ENCODE results near the gene BAAT. TPM values are rescaled to one million over a fixed set of nuclear protein-coding genes. Genes with fewer than 3 reads are reported as not detected.

BAAT gene
- total RNA-seq, 1 experiment from 2014 or later: 0.25 TPM

GRCh38 chr9:101354143-101354764, 30.6 kb downstream of the BAAT start:
- RAD21 ChIA-PET (ENCODE audit: low non-redundant PET in 1 of 2, low total read pairs in 2 of 2, uncharacterized antibody in 2 of 2, unreplicated experiment in 2 of 2): no interaction called here
- no peak for DNase-seq (ENCODE audit: low read depth, low spot score)
- no peak overlapping the region for H3K4me3 ChIP-seq (replicated peaks in 1 of 2; ENCODE audit: low read depth in 1 of 2, low read length in 2 of 2)
- BruUV-seq (replicated peaks): no TSS peak
- H3K9me2 ChIP-seq (ENCODE audit: insufficient read depth): no peaks in the 10 kb centered on the region
- H3K27me3 ChIP-seq (ENCODE audit: insufficient read depth, low read length): no peaks in the 10 kb centered on the region
- no peak for ATAC-seq
- CTCF ChIA-PET: no interaction called here
- POLR2A ChIA-PET: no interaction called here
- no peak overlapping the region for H3K4me2 ChIP-seq (ENCODE audit: low read length)
- 0 out of 4 replicates have a peak, but pooled peaks cover 0 to 6% of the 10 kb centered on the region in 2 experiments for H3K4me1 ChIP-seq (ENCODE audit: control insufficient read depth in 1 of 2, insufficient read depth in 2 of 2, low read length in 2 of 2)
- TF ChIP-seq POLR2A (IDR thresholded peaks at IDR 0.05; ENCODE audit: borderline replicate concordance, extremely low read depth, insufficient read depth, insufficient read length): no peak
- TF ChIP-seq JUND (IDR thresholded peaks at IDR 0.05): no peak
- TF ChIP-seq SRF (IDR thresholded peaks at IDR 0.05; ENCODE audit: low read depth): no peak
- no peak for TF ChIP-seq ELF1 (IDR thresholded peaks at IDR 0.05; ENCODE audit: borderline replicate concordance, low read depth)
- no peak for TF ChIP-seq CTCF (IDR thresholded peaks at IDR 0.05 in 2 of 3, conservative IDR thresholded peaks at IDR 0.05 in 1 of 3; ENCODE audit: borderline replicate concordance in 1 of 3, insufficient read depth in 1 of 3, low read depth in 2 of 3, low read length in 2 of 3)
- no peak for TF ChIP-seq ATF3 (IDR thresholded peaks at IDR 0.05)
- no peak for TF ChIP-seq MAX (IDR thresholded peaks at IDR 0.05)
- no peak for TF ChIP-seq ZFX (IDR thresholded peaks at IDR 0.05)
- TF ChIP-seq ZBTB33 (IDR thresholded peaks at IDR 0.05; ENCODE audit: extremely low read depth, insufficient replicate concordance, low read length): no peak
- TF ChIP-seq EGR1 (IDR thresholded peaks at IDR 0.05; ENCODE audit: low read depth): no peak
- TF ChIP-seq CEBPB (IDR thresholded peaks at IDR 0.05; ENCODE audit: low read depth): no peak
- TF ChIP-seq POLR2AphosphoS5 (IDR thresholded peaks at IDR 0.05; ENCODE audit: low read depth, low read length): no peak
- no peak for TF ChIP-seq EZH2 (IDR thresholded peaks at IDR 0.05)
- TF ChIP-seq CBX3 (IDR thresholded peaks at IDR 0.05; ENCODE audit: low read depth): no peak
- TF ChIP-seq SP1 (IDR thresholded peaks at IDR 0.05; ENCODE audit: low read depth): no peak
- no peak for TF ChIP-seq YY1 (IDR thresholded peaks at IDR 0.05; ENCODE audit: extremely low read depth, insufficient replicate concordance, low read depth, low read length)
- H3K36me3 ChIP-seq (ENCODE audit: control insufficient read depth in 1 of 2, insufficient read depth in 2 of 2, low read length in 2 of 2): no peaks in the 10 kb centered on the region
- H2AFZ ChIP-seq (ENCODE audit: low read depth, low read length, poor library complexity, severe bottlenecking): no peak overlapping the region
- no peaks in the 10 kb centered on the region for H3K9me3 ChIP-seq (ENCODE audit: control insufficient read depth in 1 of 2, insufficient read depth in 1 of 2, low read depth in 1 of 2, low read length in 2 of 2)
- H3K9ac ChIP-seq (ENCODE audit: low read length): no peak overlapping the region
- intact Hi-C loops (cut with micrococcal nuclease): no loop called here
- H4K20me1 ChIP-seq (ENCODE audit: insufficient read depth): no peaks in the 10 kb centered on the region
- H3K79me2 ChIP-seq (ENCODE audit: insufficient read depth, low read length): no peaks in the 10 kb centered on the region
- no peak overlapping the region for H3K27ac ChIP-seq (ENCODE audit: low read depth, low read length)
